ENCODE measurements around the gene UTF1.

UTF1 gene

GRCh38 chr10:133189726-133190125 is 40.3 kb upstream of the UTF1 start:
- H3K27ac ChIP-seq (ENCODE audit: insufficient read depth in 1 of 2, low read depth in 1 of 2, low read length in 2 of 2, poor library complexity in 1 of 2, severe bottlenecking in 2 of 2), result no peak overlapping the region
- CTCF ChIA-PET, result no interaction called here
- POLR2A ChIA-PET, result no interaction called here

GRCh38 chr10:133190225-133190624 is 39.8 kb upstream of the UTF1 start:
- CTCF ChIA-PET, result no interaction called here

More at GRCh38 chr10:133189726-133190125, 40.3 kb upstream of the UTF1 start:
- peaks cover 0 to 13% (median 2%) of the 10 kb centered on the region in 5 experiments for H3K27me3 ChIP-seq (replicated peaks in 2 of 5; ENCODE audit: control insufficient read depth in 4 of 5, insufficient read depth in 5 of 5, low read length in 4 of 5)
- H3K4me3 ChIP-seq (ENCODE audit: control insufficient read depth in 1 of 7, extremely low read depth in 1 of 7, insufficient read depth in 4 of 7, low read depth in 2 of 7, low read length in 6 of 7), result no peak overlapping the region
- peaks cover 0 to 11% (median 3%) of the 10 kb centered on the region in 5 experiments for H3K9me3 ChIP-seq (ENCODE audit: control extremely low read depth in 1 of 5, control insufficient read depth in 4 of 5, insufficient read depth in 2 of 5, low read depth in 1 of 5, low read length in 4 of 5)
- no peak for DNase-seq
- H3K36me3 ChIP-seq (ENCODE audit: control insufficient read depth in 4 of 4, insufficient read depth in 4 of 4, low read length in 3 of 4), result no peaks in the 10 kb centered on the region
- H3K4me1 ChIP-seq (ENCODE audit: control extremely low read depth in 1 of 4, control insufficient read depth in 4 of 4, insufficient read depth in 4 of 4, low read length in 3 of 4), result no peaks in the 10 kb centered on the region
- 98% methylated on average over 10 of the region's 14 CpGs for WGBS (ENCODE audit: insufficient coverage)

GRCh38 chr10:133191651-133192050 is 38.4 kb upstream of the UTF1 start:
- no peak for DNase-seq
- POLR2A ChIA-PET, result interaction anchor here (0.7 kb wide), 1 partner anchor 75 kb away, joined by 3 read pairs; no protein-coding TSS in a partner anchor
- Histone ChIP-seq H3K4me3 (ENCODE audit: control insufficient read depth in 1 of 7, extremely low read depth in 1 of 7, insufficient read depth in 4 of 7, low read depth in 2 of 7, low read length in 6 of 7) (no peak overlapping the region), H3K9me3 (ENCODE audit: control extremely low read depth in 1 of 5, control insufficient read depth in 4 of 5, insufficient read depth in 2 of 5, low read depth in 1 of 5, low read length in 4 of 5) (peaks cover 0 to 13% (median 3%) of the 10 kb centered on the region in 5 experiments), H3K36me3 (ENCODE audit: control insufficient read depth in 4 of 4, insufficient read depth in 4 of 4, low read length in 3 of 4) (no peaks in the 10 kb centered on the region), H3K27ac (ENCODE audit: insufficient read depth in 1 of 2, low read depth in 1 of 2, low read length in 2 of 2, poor library complexity in 1 of 2, severe bottlenecking in 2 of 2) (no peak overlapping the region), H3K4me1 (ENCODE audit: control extremely low read depth in 1 of 4, control insufficient read depth in 4 of 4, insufficient read depth in 4 of 4, low read length in 3 of 4) (no peaks in the 10 kb centered on the region), H3K27me3 (replicated peaks in 2 of 5; ENCODE audit: control insufficient read depth in 4 of 5, insufficient read depth in 5 of 5, low read length in 4 of 5) (peaks cover 0 to 13% (median 2%) of the 10 kb centered on the region in 5 experiments)
- CTCF ChIA-PET, result no interaction called here
- 92% methylated on average over 4 of the region's 4 CpGs for WGBS (ENCODE audit: insufficient coverage)

More at GRCh38 chr10:133190225-133190624, 39.8 kb upstream of the UTF1 start:
- Histone ChIP-seq H3K27ac (ENCODE audit: insufficient read depth in 1 of 2, low read depth in 1 of 2, low read length in 2 of 2, poor library complexity in 1 of 2, severe bottlenecking in 2 of 2) (no peak overlapping the region), H3K4me1 (ENCODE audit: control extremely low read depth in 1 of 4, control insufficient read depth in 4 of 4, insufficient read depth in 4 of 4, low read length in 3 of 4) (no peaks in the 10 kb centered on the region), H3K36me3 (ENCODE audit: control insufficient read depth in 4 of 4, insufficient read depth in 4 of 4, low read length in 3 of 4) (no peaks in the 10 kb centered on the region), H3K9me3 (ENCODE audit: control extremely low read depth in 1 of 5, control insufficient read depth in 4 of 5, insufficient read depth in 2 of 5, low read depth in 1 of 5, low read length in 4 of 5) (peaks cover 0 to 13% (median 3%) of the 10 kb centered on the region in 5 experiments), H3K4me3 (ENCODE audit: control insufficient read depth in 1 of 7, extremely low read depth in 1 of 7, insufficient read depth in 4 of 7, low read depth in 2 of 7, low read length in 6 of 7) (no peak overlapping the region), H3K27me3 (replicated peaks in 2 of 5; ENCODE audit: control insufficient read depth in 4 of 5, insufficient read depth in 5 of 5, low read length in 4 of 5) (peaks cover 0 to 13% (median 2%) of the 10 kb centered on the region in 5 experiments)
- 98% methylated on average over 9 of the region's 10 CpGs for WGBS (ENCODE audit: insufficient coverage)
- DNase-seq, result no peak
- POLR2A ChIA-PET, result no interaction called here

GRCh38 chr10:133194151-133194550 is 35.9 kb upstream of the UTF1 start:
- Histone ChIP-seq H3K27me3 (replicated peaks in 2 of 5; ENCODE audit: control insufficient read depth in 4 of 5, insufficient read depth in 5 of 5, low read length in 4 of 5) (peaks cover 0 to 13% (median 2%) of the 10 kb centered on the region in 5 experiments), H3K9me3 (ENCODE audit: control extremely low read depth in 1 of 5, control insufficient read depth in 4 of 5, insufficient read depth in 2 of 5, low read depth in 1 of 5, low read length in 4 of 5) (peaks cover 0 to 13% (median 3%) of the 10 kb centered on the region in 5 experiments), H3K4me3 (ENCODE audit: control insufficient read depth in 1 of 7, extremely low read depth in 1 of 7, insufficient read depth in 4 of 7, low read depth in 2 of 7, low read length in 6 of 7) (no peak overlapping the region), H3K27ac (ENCODE audit: insufficient read depth in 1 of 2, low read depth in 1 of 2, low read length in 2 of 2, poor library complexity in 1 of 2, severe bottlenecking in 2 of 2) (no peak overlapping the region), H3K36me3 (ENCODE audit: control insufficient read depth in 4 of 4, insufficient read depth in 4 of 4, low read length in 3 of 4) (no peaks in the 10 kb centered on the region), H3K4me1 (ENCODE audit: control extremely low read depth in 1 of 4, control insufficient read depth in 4 of 4, insufficient read depth in 4 of 4, low read length in 3 of 4) (no peaks in the 10 kb centered on the region)
- POLR2A ChIA-PET, result no interaction called here
- DNase-seq, result no peak
- no CpG with 5 or more reads among the region's 4 CpGs for WGBS (ENCODE audit: insufficient coverage)
- CTCF ChIA-PET, result interaction anchor here (0.7 kb wide), 1 partner anchor 1294 kb away, joined by 3 read pairs; no protein-coding TSS in a partner anchor

- no peaks in the 10 kb centered on the region for H3K4me1 ChIP-seq (ENCODE audit: control extremely low read depth in 1 of 4, control insufficient read depth in 4 of 4, insufficient read depth in 4 of 4, low read length in 3 of 4)
- H3K4me3 ChIP-seq (ENCODE audit: control insufficient read depth in 1 of 7, extremely low read depth in 1 of 7, insufficient read depth in 4 of 7, low read depth in 2 of 7, low read length in 6 of 7), result no peak overlapping the region
- WGBS (ENCODE audit: insufficient coverage), result 94% methylated on average over 19 of the region's 19 CpGs
- POLR2A ChIA-PET, result no interaction called here
- no peak for DNase-seq
- H3K36me3 ChIP-seq (ENCODE audit: control insufficient read depth in 4 of 4, insufficient read depth in 4 of 4, low read length in 3 of 4), result no peaks in the 10 kb centered on the region
- no peak overlapping the region for H3K27ac ChIP-seq (ENCODE audit: insufficient read depth in 1 of 2, low read depth in 1 of 2, low read length in 2 of 2, poor library complexity in 1 of 2, severe bottlenecking in 2 of 2)
- CTCF ChIA-PET, result no interaction called here
- H3K9me3 ChIP-seq (ENCODE audit: control extremely low read depth in 1 of 5, control insufficient read depth in 4 of 5, insufficient read depth in 2 of 5, low read depth in 1 of 5, low read length in 4 of 5), result peaks cover 0 to 13% (median 3%) of the 10 kb centered on the region in 5 experiments
- H3K27me3 ChIP-seq (replicated peaks in 2 of 5; ENCODE audit: control insufficient read depth in 4 of 5, insufficient read depth in 5 of 5, low read length in 4 of 5), result peaks cover 0 to 12% (median 2%) of the 10 kb centered on the region in 5 experiments
Measured at GRCh38 chr10:133195096-133195495, 34.9 kb upstream of the UTF1 start.

GRCh38 chr10:133195611-133196010 is 34.4 kb upstream of the UTF1 start:
- DNase-seq, result no peak
- 99% methylated on average over 23 of the region's 23 CpGs for WGBS (ENCODE audit: insufficient coverage)
- ChIA-PET CTCF (no interaction called here), POLR2A (no interaction called here)
- H3K4me3 ChIP-seq (ENCODE audit: control insufficient read depth in 1 of 7, extremely low read depth in 1 of 7, insufficient read depth in 4 of 7, low read depth in 2 of 7, low read length in 6 of 7), result no peak overlapping the region
- H3K9me3 ChIP-seq (ENCODE audit: control extremely low read depth in 1 of 5, control insufficient read depth in 4 of 5, insufficient read depth in 2 of 5, low read depth in 1 of 5, low read length in 4 of 5), result peaks cover 0 to 13% (median 3%) of the 10 kb centered on the region in 5 experiments
- H3K27me3 ChIP-seq (replicated peaks in 2 of 5; ENCODE audit: control insufficient read depth in 4 of 5, insufficient read depth in 5 of 5, low read length in 4 of 5), result peaks cover 0 to 9% (median 1%) of the 10 kb centered on the region in 5 experiments
- no peaks in the 10 kb centered on the region for H3K36me3 ChIP-seq (ENCODE audit: control insufficient read depth in 4 of 4, insufficient read depth in 4 of 4, low read length in 3 of 4)
- no peaks in the 10 kb centered on the region for H3K4me1 ChIP-seq (ENCODE audit: control extremely low read depth in 1 of 4, control insufficient read depth in 4 of 4, insufficient read depth in 4 of 4, low read length in 3 of 4)
- no peak overlapping the region for H3K27ac ChIP-seq (ENCODE audit: insufficient read depth in 1 of 2, low read depth in 1 of 2, low read length in 2 of 2, poor library complexity in 1 of 2, severe bottlenecking in 2 of 2)

GRCh38 chr10:133196221-133196915 is 33.6 kb upstream of the UTF1 start:
- no peaks in the 10 kb centered on the region for H3K36me3 ChIP-seq (ENCODE audit: control insufficient read depth in 4 of 4, insufficient read depth in 4 of 4, low read length in 3 of 4)
- no peak overlapping the region for H3K27ac ChIP-seq (ENCODE audit: insufficient read depth in 1 of 2, low read depth in 1 of 2, low read length in 2 of 2, poor library complexity in 1 of 2, severe bottlenecking in 2 of 2)
- ChIA-PET CTCF (interaction anchor here (1.3 to 1.6 kb wide), 2 partner anchors 9 to 165 kb away, joined by 3 to 5 read pairs; no protein-coding TSS in a partner anchor), POLR2A (no interaction called here)
- H3K4me3 ChIP-seq (ENCODE audit: control insufficient read depth in 1 of 7, extremely low read depth in 1 of 7, insufficient read depth in 4 of 7, low read depth in 2 of 7, low read length in 6 of 7), result no peak overlapping the region
- peaks cover 0 to 8% (median 0%) of the 10 kb centered on the region in 5 experiments for H3K27me3 ChIP-seq (replicated peaks in 2 of 5; ENCODE audit: control insufficient read depth in 4 of 5, insufficient read depth in 5 of 5, low read length in 4 of 5)
- DNase-seq, result no peak
- H3K4me1 ChIP-seq (ENCODE audit: control extremely low read depth in 1 of 4, control insufficient read depth in 4 of 4, insufficient read depth in 4 of 4, low read length in 3 of 4), result no peaks in the 10 kb centered on the region
- H3K9me3 ChIP-seq (ENCODE audit: control extremely low read depth in 1 of 5, control insufficient read depth in 4 of 5, insufficient read depth in 2 of 5, low read depth in 1 of 5, low read length in 4 of 5), result peaks cover 0 to 13% (median 3%) of the 10 kb centered on the region in 5 experiments
- 85% methylated on average over 23 of the region's 24 CpGs for WGBS (ENCODE audit: insufficient coverage)
